Suprapubic skin (tissue), 4 donors: ENCODE results near the gene MTCL1.

Experiments
- EP300 ChIP-seq: sonication (generic); formaldehyde crosslinking; IDR thresholded peaks from one replicate; pipeline ENCODE4 v1.6.1; 2017; ENCODE audit warnings: antibody characterized with exemption
- POLR2A ChIP-seq, 2 donors: fragments of 450-650 bp; IDR thresholded peaks; one replicate each; pipeline ENCODE4 v1.6.1; 2017; ENCODE audit warnings: antibody characterized with exemption in 2 of 2, mild to moderate bottlenecking in 2 of 2, moderate library complexity in 2 of 2
- POLR2AphosphoS5 ChIP-seq, 3 donors: sonication (generic); formaldehyde crosslinking; IDR thresholded peaks; one replicate each; pipeline ENCODE4 v1.6.1; 2017; ENCODE audit warnings: antibody characterized with exemption in 3 of 3
- TF ChIP-seq, protein P1 (sequence below), 2 donors: fragments of 200-600 bp in 1 of 2; fragments of 450-650 bp in 1 of 2; sonication (generic) in 1 of 2; IDR thresholded peaks; one replicate each; pipeline ENCODE4 v1.5.1; 2016 to 2019; ENCODE audit warnings: antibody characterized with exemption in 2 of 2, mild to moderate bottlenecking in 1 of 2, moderate library complexity in 1 of 2

DNA sequence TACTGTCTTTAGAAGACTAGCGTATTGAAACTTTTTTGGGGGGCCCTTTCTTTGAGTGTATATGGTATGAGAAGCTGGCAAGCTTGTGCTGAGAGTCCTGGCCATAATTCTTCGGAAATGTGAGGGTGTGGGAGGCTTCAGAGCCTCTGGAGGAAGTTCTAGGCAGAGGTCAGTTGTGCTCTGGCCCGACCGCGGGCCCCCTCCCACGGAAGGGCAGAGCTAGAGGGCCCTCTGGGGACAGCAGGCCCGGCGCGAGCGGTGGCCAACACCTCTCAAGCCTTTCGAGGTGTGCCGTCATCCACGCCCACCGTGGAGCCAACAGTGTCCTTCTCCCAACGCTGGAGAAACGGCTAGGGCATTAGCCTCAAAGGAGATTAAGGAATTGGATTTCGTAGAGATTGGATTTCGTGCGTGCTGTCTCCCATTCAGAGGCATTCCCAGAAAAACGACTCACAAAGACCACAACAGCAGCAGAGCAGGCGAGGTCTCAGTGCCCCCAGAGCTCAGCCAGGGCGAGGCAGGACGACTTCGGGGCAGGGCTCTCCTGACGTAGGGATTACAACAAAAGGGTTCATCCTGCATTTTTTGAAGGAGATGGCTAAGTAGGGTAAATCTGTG lies 2.2 kb upstream of the MTCL1 start:
- TF ChIP-seq, protein P1, sequence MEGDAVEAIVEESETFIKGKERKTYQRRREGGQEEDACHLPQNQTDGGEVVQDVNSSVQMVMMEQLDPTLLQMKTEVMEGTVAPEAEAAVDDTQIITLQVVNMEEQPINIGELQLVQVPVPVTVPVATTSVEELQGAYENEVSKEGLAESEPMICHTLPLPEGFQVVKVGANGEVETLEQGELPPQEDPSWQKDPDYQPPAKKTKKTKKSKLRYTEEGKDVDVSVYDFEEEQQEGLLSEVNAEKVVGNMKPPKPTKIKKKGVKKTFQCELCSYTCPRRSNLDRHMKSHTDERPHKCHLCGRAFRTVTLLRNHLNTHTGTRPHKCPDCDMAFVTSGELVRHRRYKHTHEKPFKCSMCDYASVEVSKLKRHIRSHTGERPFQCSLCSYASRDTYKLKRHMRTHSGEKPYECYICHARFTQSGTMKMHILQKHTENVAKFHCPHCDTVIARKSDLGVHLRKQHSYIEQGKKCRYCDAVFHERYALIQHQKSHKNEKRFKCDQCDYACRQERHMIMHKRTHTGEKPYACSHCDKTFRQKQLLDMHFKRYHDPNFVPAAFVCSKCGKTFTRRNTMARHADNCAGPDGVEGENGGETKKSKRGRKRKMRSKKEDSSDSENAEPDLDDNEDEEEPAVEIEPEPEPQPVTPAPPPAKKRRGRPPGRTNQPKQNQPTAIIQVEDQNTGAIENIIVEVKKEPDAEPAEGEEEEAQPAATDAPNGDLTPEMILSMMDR (IDR thresholded peaks at IDR 0.05) = no peak
- TF ChIP-seq POLR2A (IDR thresholded peaks at IDR 0.05) = no peak
- no peak for TF ChIP-seq POLR2AphosphoS5 (IDR thresholded peaks at IDR 0.05)
- no peak for TF ChIP-seq EP300
